Islet of Langerhans (tissue), 1 donor: ENCODE measurements around the gene GTF2H2.
"Not testable (repeated sequence)": the region's sequence is repeated elsewhere in the genome, so short reads cannot be mapped to it uniquely, and the experiment has no call there.

Source experiments
- FAIRE-seq: peaks from one replicate; lab custom pipeline; 2011; peaks lifted over from hg19 to GRCh38; lab: Jason Lieb, UNC

Gene GTF2H2

DNA sequence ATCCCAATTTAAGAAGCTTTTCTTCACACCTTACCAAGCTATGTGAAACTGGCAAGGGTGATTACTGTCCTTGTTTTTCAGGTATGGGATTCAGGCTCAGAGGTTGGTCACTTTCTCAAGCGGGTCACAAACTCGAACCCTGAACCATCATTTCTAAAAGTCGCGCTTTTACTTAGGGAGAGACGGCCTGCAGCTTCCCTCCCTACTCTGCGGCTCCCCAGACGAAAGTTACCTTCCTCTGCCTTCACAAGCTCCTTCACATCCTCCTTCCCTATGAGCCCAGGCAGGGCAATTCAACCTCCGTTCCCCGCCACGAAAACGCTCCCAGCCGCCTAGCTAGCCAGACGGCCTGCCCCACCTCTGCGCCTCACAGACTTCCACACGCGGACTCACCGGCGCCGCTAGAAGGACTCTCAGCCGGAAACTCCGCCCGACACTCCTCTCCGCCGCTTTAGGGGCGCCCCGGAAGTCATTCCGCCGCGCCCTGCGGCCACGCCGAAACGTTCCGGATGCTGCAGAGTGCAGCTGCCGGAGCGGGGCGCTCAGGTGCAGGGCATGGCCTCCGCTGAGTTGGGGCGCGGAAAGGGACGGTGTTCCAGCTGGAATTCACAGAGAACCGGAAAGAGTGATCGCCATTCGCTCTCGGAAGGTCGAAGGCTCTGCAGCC lies at the start of gene GTF2H2:
GTF2H2 (minus strand) TSS at position 415 of the 667 bp plus-strand sequence. CDS start 4,913 bp downstream, outside the sequence.
- FAIRE-seq = not testable (repeated sequence)

DNA sequence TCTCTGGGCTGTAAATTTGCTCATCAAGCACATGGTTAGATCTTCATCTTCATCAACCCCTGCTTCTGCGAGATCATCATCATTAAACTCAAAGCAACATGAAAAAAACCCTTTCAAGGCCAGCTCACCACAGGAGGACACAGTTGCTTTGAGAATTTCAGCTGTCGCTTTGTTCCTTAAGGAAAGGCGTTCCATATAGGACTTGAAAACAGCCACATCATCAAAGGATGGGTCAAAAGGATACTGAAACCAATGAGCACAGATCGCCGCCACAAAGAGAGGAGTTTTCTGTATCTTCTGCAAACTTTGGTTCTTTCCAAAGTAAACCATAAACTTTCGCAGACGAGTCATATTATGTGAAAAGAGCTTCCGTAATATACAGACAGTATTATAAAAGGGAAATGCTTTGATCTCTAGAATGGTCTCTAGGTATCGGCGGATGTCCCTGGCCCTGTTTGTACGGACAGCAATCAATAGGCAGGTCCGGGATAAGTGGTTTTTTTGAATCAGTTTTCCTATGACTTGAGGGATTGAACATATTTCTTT lies 42.3 kb upstream of the GTF2H2 start:
- not testable (repeated sequence) for FAIRE-seq

DNA sequence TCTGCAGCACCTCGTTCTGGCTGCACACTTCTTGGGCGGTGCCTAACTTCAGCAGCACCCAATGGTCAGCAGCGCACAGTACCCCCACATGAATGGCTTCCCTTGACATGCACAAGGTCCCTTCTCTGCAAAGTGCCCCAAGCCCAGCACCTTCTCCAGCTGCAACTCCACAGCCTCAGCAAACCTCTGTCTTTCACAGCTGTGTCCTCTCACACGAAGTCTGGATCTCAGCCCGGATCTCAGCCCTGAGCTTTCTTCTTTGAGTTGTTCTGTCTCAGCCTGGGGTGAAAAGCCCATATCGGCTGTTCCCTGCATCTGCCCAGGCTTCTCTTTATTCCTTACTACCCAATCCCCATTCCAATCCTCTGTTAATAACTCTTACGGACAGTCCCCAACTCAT lies 32.5 kb upstream of the GTF2H2 start:
- FAIRE-seq = not testable (repeated sequence)

DNA sequence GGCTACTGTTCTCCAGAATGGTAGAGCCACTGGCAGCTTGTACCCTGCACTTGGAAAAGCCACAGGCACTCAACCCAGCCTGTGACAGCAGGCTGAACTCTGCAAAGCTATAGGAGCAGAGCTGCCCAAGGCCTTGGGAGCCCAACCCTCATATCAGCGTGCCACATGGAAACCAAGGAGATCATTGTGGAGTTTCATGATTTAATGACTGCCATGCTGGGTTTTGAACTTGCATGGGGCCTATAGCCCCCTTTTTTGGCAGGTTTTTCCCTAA lies 30.4 kb upstream of the GTF2H2 start:
- FAIRE-seq = not testable (repeated sequence)

DNA sequence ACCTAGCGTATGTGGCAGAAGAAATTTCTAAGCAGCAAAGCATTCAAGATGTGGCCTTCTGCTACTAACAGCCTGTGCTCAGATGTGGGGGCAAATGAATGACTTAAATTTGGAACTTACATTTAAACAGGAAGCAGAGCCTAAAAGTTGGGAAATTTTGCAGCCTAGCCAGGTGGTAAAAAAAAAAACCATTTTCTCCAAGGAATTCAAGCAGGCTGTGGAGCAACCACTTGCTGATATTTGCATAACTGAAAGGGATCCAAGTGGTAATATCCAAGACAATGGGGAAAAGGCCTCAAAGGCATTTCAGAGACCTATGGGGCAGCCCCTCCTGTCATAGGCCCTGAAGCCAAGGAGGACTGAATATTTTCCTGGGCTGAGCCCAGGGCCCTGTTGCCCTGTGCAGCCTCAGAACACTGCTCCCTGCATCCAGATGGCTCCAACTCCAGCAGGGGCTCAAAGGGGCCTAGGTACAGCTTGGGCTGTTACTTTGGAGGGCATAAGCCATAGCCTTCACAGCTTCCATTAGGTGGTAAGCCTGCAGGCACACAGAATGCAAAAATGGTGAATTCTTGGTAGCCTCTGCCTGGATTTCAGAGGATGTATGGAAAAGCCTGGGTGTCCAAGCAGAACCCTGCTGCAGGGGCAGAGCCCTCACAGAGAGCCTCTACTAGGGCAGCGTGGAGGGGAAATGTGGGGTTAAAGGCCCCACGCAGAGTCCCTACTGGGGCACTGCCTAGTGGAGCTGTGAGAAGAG lies 29.9 kb upstream of the GTF2H2 start:
- FAIRE-seq = not testable (repeated sequence)

DNA sequence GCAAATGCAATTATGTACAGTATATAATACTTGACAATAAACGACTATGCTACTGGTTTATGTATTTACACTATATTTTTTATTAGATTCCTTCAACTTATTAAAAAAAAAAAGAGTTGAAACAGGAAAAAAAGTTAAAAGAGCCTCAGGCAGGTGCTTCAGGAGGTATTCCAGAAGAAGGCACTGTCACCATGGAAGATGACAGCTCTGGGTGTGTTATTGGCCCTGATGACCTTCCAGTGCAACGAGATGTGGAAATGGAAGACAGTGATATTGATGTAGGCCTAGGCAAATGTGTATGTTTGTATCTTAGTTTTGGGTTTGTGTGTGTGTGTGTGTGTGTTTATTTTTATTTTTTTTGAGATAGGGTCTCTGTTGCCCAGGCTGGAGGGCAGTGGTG lies 22.3 kb upstream of the GTF2H2 start:
- FAIRE-seq = not testable (repeated sequence)

GRCh38 chr5:71088754-71089153 lies 21.3 kb upstream of the GTF2H2 start:
- not testable (repeated sequence) for FAIRE-seq

DNA sequence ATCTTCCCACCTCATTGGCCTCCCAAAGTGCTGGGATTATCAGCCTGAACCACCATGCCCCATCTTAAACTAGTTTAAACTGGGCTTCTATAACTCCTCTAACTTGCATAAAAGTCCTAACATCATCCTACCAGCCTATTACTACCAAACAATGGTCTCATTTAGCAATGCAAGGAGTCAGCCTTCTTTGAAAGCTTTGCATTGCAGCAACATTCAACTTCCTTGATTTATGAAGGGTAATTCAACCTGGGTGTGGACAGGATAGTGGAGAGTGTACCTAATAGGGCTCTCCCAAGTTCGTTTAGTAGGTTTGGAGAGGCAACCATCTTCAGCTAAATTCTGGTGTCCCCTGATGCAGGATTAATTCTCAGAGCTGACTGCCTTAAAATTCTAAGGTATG lies 18.7 kb upstream of the GTF2H2 start:
- not testable (repeated sequence) for FAIRE-seq

DNA sequence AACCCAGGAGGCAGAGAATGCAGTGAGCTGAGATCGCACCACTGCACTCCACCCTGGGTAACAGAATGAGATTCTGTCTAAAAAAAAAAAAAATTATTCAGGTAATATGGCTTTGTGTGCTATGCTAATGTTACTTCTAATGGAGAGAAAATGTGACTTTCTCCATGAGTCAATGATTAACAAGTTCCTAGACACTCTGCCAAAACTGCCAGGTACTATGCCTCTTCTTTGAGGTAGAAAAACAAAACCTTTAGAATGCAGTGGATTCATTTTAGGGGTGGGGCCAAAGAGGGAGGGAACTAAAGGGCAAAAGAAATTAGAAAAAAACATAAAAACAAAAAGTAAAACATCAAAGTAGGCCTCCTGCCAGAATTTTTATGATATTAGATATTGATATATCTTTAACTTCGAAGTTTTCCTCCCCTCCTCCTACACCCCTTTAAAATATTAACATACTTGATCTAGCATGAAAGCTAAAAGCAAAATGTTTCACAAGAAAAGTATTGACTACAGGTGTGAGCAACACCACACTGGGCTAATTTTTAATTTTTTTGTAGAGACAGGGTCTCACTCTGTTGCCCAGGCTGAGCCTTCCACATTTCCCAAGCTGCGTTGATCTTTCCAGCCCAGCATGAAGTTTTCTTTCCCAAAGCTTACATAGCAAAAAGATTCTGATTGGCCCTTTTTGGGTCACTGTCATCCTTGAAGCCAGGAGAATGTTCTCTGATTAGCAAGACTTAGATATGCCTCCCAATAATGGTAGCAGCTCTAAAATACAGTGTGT lies 17.0 kb upstream of the GTF2H2 start:
- FAIRE-seq = peak; percentile 88

DNA sequence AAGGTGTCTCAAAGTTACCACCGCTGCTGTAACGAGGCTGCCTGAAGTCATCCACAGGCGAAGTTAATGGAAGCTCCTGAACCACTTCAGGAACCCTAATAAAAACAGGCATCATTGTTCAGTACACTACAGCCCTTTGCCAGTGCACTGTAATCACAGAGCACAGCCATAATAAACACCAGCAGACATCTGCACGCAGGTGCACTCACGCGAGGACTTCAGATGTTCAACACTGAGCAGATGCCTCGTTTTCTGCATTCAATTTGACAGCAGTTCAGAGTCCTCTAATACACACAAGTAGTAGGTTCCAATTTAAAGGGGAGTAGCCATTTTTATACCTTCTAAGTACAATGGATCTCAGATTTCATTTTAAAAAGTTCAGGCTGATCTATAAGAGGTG lies 15.4 kb upstream of the GTF2H2 start:
- not testable (repeated sequence) for FAIRE-seq

GRCh38 chr5:71082340-71082739 lies 14.9 kb upstream of the GTF2H2 start:
- FAIRE-seq = not testable (repeated sequence)

DNA sequence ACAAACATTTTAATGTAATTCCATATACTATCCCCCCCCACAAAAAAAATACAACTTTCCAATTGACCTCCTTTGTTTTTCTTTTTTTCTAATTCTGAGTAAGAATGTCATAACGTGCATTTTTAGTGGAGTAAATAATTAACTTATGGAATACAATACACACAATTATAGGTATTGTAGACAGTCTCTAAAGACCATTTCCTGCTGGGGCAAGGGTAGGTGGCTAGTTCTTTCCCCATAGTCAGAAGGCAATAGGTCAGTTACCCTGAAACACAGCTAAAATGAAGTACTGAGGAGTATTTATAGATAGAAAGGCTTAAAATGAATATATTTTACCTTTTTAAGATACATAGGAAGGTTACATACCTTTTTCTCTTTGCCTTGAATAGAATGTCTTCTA lies 6.2 kb downstream of the GTF2H2 start:
- FAIRE-seq = not testable (repeated sequence)

DNA sequence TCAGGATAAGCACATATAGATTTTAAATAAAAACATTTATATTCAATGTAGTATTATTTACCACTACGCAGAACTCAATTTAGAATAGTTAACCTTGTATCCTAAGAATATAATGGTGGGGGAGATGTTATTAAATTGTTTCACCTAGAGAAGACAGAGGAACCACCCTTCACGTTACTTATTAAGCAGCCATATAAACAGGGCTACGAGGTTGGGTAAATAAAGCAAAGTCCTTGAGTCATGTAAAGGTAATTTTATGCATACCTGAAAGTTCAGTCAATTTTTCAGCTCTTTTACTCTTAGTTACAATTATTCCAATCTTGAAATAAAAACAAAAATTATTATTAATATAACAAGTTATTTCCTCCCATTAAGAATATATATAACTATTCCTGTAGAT lies 8.1 kb downstream of the GTF2H2 start:
- FAIRE-seq = not testable (repeated sequence)

DNA sequence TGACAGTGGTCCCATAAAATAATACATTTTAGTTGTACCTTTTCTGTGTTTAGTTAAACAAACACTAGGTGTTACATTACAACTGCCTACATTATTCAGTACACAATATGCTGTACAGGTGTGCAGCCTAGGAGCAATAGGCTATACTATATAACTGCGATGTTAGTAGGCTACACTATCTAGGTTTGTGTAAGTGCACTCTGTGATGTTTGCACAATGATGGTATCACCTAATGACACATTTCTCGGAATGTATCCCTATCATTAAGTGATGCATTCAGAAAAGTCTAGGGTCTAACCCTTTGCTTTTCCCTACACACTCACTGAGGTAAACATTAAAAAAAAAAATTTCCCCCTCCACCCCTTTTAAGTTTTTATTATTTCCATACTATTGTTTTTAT lies 22.7 kb downstream of the GTF2H2 start:
- FAIRE-seq = not testable (repeated sequence)

DNA sequence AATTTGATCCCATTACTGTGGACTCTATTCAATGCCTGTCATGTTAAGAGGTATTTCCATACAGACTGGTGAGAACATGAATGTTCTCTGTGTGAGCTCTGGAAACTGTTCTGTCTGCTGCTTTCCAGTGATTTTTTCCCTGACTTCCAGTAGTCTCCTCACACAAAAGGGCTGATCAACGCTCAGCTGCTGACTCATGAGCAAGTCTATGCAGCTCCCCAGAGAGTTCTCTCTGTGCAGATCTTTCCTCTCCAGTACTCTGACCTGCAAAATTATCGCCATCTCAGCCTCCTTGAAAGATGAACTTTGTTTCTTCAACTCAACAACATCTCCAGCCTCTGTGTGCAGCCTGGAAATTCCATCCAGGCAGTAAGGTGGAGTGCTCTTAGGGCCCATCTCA lies 23.3 kb downstream of the GTF2H2 start:
- FAIRE-seq = not testable (repeated sequence)

DNA sequence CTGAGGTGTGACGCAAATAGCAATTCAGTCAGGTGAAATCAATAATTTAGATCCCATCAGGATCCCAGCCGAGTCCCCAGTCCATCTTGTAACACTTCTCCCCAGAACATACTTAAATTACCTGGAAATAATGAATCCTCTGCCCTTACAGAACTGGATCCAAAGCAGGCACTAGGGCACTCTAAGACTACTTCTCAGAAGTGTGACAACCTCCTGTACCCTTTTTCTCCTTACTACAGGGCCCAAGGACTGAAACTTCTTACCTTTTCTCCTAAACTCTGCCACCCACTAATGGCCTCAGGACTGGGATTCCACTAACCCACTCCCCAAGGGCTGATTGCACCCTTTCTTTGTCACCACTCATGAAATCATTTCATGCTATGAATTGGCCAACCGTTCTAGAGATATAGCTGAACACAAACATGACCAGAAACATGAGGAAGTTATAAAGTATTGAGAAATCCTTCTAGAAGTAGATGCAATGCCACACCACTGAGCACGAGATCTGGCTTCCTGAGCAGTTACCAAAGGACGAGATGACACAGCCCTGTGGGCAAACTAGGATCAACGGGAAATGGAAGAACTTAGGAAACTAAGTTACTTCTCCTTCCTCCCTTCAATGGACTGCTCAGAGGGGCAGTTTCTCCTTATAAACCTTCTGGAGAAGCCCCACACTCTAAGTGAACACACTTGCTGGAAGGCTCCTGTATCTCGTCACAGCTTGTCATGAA lies 36.3 kb downstream of the GTF2H2 start:
- not testable (repeated sequence) for FAIRE-seq

DNA sequence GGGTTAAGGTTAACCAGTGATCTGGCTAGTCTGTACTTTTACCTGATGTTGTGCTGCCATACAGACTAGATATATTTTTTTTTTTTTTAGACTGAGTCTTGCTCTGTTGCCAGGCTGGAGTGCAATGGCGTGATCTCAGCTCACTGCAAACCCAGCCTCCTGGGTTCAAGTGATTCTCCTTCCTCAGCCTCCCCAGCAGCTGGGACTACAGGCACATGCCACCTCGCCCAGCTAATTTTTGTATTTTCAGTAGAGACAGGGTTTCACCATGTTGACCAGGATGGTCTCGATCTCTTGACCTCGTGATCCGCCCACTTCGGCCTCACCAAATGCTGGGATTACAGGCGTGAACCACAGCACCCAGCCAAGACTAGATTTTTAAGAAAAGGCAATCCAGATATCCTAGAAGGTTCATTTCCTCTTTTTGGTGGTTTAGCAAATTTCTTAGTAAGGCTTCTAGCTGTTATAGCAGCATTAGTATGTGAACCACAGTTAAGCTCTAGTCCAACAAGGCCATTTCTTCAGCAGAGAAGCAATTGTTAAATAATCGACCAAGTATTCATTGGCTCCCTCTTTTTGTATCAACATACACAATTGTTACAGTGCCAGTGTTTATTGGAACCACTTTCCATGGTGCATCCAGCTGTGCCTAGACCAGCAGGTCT lies 42.1 kb downstream of the GTF2H2 start, which contains the start of gene NAIP:
NAIP (minus strand) TSS at position 51 of the 665 bp plus-strand sequence. CDS start 12,424 bp downstream, outside the sequence.
- not testable (repeated sequence) for FAIRE-seq

GRCh38 chr5:71020643-71021042 lies 46.8 kb downstream of the GTF2H2 start:
- not testable (repeated sequence) for FAIRE-seq

DNA sequence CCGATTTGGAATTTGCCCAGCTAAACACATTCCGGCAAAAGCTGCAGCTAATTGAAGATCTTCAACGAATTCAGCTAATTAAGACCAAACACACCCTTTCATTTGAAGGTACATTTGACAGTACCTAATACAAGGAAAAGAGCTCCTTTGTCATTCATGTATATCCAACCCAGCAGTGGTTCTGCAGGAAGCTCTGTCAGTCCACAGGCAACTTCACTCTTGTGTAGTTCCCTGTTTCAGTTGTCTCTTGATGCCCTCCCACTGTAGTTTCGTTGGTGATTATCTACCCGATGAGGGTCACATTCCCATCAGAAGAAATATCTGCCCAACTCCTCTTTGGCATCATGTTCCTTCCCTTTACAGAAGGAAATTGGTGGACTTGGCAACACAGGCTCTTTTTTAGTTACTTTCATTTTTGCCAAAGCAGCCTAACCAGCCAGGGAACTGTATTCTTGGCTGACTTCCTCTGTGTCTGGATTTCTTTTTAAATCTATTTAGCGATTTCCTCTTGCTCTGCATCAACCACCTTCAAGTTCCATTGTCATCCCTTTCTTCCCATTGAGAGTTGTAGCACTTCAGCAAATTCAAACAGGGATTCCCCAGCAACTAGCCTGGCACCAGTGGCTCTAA lies 49.0 kb downstream of the GTF2H2 start:
- not testable (repeated sequence) for FAIRE-seq

GRCh38 chr5:71014176-71014575 lies 53.3 kb downstream of the GTF2H2 start:
- FAIRE-seq = no peak

- FAIRE-seq = no peak
These were observed 53.9 kb downstream of the GTF2H2 start for GRCh38 chr5:71013575-71013974.
